Measurements from ENCODE around the gene PLXNC1.

The PLXNC1 gene

GRCh38 chr12:94157181-94157580 lies 8.8 kb downstream of the PLXNC1 start:
- Mint-ChIP-seq H3K4me1 (peaks cover 9% of the 10 kb centered on the region), H3K36me3 (ENCODE audit: low read depth) (no peaks in the 10 kb centered on the region), H3K9me3 (no peaks in the 10 kb centered on the region), H3K4me3 (no peak overlapping the region), H3K27me3 (ENCODE audit: low read depth) (peaks cover 18% of the 10 kb centered on the region), H3K27ac (no peak overlapping the region)
- no peak for TF ChIP-seq CTCF (IDR thresholded peaks at IDR 0.05; ENCODE audit: unreplicated experiment in 3 of 3)

DNA sequence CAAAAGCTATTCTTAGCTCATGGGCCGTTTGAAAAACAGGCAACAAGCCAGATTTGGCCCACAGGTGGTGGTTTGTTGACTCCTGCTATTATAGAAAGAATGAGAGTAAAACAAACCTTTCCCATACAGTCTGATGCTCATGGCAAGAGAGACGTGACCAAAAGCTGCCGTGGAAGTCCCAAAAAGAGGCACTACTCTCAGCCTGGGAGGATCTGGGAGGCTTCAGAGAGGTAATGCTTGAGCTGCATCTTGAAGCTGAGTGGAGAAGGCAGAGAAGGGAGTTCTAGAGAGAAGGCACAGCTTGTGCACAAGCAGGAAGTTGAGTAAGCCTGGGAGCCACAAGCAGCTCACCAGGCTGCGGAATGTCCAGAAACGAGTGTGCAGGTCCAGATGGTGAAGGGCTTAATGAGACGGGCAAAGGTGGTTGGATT lies 9.6 kb downstream of the PLXNC1 start:
- H3K36me3 Mint-ChIP-seq (ENCODE audit: low read depth) = no peaks in the 10 kb centered on the region
- H3K27me3 Mint-ChIP-seq (ENCODE audit: low read depth) = peaks cover 16% of the 10 kb centered on the region
- peaks cover under 1% of the 10 kb centered on the region for H3K4me1 Mint-ChIP-seq
- H3K4me3 Mint-ChIP-seq = no peak overlapping the region
- no peak overlapping the region for H3K27ac Mint-ChIP-seq
- H3K9me3 Mint-ChIP-seq = no peaks in the 10 kb centered on the region
- TF ChIP-seq CTCF (IDR thresholded peaks at IDR 0.05; ENCODE audit: unreplicated experiment in 3 of 3) = no peak

DNA sequence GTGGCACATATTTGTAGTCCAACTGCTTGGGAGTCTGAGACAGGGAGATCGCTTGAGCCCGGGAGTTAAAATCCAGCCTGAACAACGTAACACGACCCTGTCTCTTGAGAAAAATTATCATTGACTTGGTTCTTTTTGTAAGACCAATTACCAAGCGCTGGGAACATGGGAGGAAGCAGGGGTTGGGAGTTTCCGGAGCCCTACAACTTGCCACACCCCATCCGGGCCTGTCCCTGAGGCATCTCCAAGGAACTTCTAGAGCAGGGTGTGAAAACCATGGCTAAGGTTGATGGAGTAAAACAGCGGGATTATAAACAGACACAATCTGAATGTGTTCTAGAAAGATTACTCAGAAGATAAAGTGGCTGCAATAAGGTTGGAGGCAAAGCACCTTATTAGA lies 10.3 kb downstream of the PLXNC1 start:
- Mint-ChIP-seq H3K36me3 (ENCODE audit: low read depth) (no peaks in the 10 kb centered on the region), H3K9me3 (no peaks in the 10 kb centered on the region), H3K4me3 (no peak overlapping the region), H3K27me3 (ENCODE audit: low read depth) (peaks cover 14% of the 10 kb centered on the region), H3K27ac (no peak overlapping the region), H3K4me1 (no peaks in the 10 kb centered on the region)
- no peak for TF ChIP-seq CTCF (IDR thresholded peaks at IDR 0.05; ENCODE audit: unreplicated experiment in 3 of 3)

DNA sequence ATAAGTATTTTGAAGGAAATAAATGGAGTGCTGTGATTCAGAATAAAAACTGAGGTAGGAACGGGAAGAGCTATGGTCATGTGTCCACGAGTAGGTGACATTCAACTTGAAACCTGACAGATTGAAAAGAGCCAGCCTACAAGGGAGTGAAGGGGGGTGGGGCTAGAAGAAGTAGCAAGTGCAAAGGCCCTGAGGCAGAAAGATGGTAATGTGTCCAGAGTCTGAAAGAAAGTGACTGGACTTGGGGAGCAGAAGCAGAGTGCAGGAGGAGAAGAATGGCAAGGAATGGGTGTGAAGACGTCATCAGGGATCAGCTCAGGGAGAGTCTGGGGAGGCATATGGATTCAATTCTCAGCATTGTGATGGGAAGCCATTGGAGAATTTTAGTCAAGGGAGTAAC lies 13.7 kb downstream of the PLXNC1 start:
- Mint-ChIP-seq H3K36me3 (ENCODE audit: low read depth) (no peaks in the 10 kb centered on the region), H3K27me3 (ENCODE audit: low read depth) (peaks cover 18% of the 10 kb centered on the region), H3K4me1 (peaks cover 7% of the 10 kb centered on the region), H3K9me3 (no peaks in the 10 kb centered on the region), H3K27ac (no peak overlapping the region), H3K4me3 (no peak overlapping the region)
- TF ChIP-seq CTCF (IDR thresholded peaks at IDR 0.05; ENCODE audit: unreplicated experiment in 3 of 3) = no peak

DNA sequence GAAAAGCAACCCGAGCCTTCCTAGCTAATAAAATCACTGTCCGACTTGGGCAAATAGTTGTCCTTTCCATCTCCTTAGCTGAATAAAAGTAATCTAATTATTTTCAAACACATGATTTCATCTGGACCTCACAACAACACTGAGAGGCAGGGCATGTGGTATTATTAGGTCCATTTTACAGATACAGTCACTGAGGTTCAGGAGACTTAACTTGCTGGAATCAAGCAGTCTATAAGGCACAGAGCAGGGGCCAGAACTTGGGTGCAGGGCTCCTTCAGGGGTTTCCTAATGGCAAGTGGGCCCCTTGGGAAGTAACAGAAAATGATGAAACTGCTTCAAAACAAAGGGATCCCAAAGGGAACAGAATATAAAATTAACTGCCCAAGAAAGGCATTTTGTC lies 15.5 kb downstream of the PLXNC1 start:
- Mint-ChIP-seq H3K36me3 (ENCODE audit: low read depth) (no peaks in the 10 kb centered on the region), H3K27me3 (ENCODE audit: low read depth) (peaks cover 30% of the 10 kb centered on the region), H3K9me3 (no peaks in the 10 kb centered on the region), H3K27ac (no peak overlapping the region), H3K4me3 (no peak overlapping the region), H3K4me1 (peaks cover 7% of the 10 kb centered on the region)
- TF ChIP-seq CTCF (IDR thresholded peaks at IDR 0.05; ENCODE audit: unreplicated experiment in 3 of 3) = no peak

DNA sequence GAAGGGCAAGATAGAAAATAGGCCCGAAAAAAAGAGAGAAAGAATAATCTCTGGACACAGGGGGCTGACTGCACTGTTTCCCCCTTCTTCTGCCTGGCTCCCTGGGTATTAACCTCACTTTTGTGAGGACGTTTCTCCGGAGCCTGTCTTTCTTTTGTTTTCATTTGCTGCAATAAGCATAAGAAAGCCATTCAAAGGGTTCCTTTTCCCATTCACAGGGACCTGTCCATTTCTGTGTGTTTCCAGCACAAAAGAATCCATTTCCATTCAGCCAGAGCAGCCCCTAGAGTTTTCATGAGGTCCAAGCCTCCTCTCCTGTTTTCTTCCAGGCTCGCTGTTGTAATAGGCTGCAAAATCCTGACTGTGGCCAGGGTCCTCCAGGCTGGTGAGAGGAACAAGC lies 16.8 kb downstream of the PLXNC1 start:
- Mint-ChIP-seq H3K4me1 (peaks cover 7% of the 10 kb centered on the region), H3K36me3 (ENCODE audit: low read depth) (peaks cover under 1% of the 10 kb centered on the region), H3K27me3 (ENCODE audit: low read depth) (peaks cover 30% of the 10 kb centered on the region), H3K9me3 (no peaks in the 10 kb centered on the region), H3K4me3 (no peak overlapping the region), H3K27ac (no peak overlapping the region)
- no peak for TF ChIP-seq CTCF (IDR thresholded peaks at IDR 0.05; ENCODE audit: unreplicated experiment in 3 of 3)

Data from nephron (organoid).